Endometrium (tissue), 2 donors: Measurements from ENCODE around the gene HSPA12A.
A peak's percentile ranks its signal among the peaks of the same experiment; 100 is the strongest.

Experiments used
- FAIRE-seq: peaks from 2 replicates; lab custom pipeline; 2012; peaks lifted over from hg19 to GRCh38; lab: Jason Lieb, UNC
- donor health status: control.
- donor health status: control.

The HSPA12A gene, protein sequence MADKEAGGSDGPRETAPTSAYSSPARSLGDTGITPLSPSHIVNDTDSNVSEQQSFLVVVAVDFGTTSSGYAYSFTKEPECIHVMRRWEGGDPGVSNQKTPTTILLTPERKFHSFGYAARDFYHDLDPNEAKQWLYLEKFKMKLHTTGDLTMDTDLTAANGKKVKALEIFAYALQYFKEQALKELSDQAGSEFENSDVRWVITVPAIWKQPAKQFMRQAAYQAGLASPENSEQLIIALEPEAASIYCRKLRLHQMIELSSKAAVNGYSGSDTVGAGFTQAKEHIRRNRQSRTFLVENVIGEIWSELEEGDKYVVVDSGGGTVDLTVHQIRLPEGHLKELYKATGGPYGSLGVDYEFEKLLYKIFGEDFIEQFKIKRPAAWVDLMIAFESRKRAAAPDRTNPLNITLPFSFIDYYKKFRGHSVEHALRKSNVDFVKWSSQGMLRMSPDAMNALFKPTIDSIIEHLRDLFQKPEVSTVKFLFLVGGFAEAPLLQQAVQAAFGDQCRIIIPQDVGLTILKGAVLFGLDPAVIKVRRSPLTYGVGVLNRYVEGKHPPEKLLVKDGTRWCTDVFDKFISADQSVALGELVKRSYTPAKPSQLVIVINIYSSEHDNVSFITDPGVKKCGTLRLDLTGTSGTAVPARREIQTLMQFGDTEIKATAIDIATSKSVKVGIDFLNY

DNA sequence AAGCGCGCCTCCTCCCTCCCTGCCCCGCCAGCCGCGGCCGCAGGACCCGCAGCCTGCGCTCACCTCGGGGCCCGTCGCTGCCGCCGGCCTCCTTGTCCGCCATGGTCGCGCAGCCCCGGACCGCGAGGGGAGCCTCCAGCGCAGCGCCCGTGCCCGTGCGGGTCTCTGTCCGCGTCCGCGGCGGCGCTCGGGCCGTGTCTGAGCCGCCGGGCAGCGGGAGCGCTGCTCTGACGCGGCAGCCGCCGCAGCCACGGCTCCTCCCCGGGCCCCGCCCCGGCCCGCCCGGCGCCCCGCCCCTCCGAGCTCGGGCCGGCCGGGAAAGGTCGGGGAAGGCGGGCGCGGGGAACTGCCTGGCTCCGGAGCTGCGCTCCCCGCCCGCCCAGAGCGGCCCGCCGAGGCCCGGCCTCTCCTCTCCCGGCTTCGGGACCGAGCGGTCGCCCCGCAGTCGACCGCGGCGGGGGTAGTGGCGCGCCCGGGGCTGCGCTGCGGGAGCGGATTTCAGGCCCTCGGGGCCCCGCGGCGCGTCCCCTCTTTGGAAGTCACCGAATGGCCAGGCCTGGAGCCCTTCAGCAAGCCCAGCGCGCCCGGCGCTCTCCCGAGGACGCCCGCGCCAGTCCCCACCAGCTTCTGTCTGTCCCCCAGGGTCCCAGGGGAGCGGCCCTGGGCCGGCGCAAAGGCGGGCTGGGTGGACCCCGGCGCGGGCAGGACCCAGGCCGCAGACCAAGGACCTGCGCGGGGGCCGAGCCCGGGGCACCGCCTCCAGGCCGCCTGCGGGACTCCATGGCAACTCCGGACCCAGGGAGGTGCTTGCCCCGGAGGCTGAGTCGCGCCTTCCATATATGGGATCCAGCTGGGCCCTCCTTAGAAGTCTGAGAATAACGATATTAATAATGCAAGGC is at the start of gene HSPA12A:
HSPA12A (minus strand) TSS at position 200 of the 899 bp plus-strand sequence; CDS start at position 103, 97 bp downstream.
- FAIRE-seq: no peak

DNA sequence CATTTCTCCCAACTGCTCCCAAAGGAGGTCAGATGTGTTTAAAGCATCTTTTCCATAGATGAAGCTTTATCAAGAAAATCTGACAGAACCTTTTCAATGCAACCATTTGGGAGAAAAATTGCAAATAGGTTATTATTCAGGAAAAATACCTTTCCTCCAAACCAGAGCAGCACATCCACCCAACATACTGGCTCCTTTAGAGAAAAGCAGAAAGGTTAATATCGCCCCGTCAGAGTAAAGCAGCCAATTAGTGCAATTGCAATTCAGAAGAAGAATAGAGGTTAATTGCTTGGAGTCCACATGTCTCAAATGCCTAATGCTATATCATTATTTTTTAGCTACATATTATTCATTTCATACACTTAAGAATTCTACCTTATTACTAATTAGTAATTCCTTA is 48.9 kb upstream of the HSPA12A start:
- no peak for FAIRE-seq

DNA sequence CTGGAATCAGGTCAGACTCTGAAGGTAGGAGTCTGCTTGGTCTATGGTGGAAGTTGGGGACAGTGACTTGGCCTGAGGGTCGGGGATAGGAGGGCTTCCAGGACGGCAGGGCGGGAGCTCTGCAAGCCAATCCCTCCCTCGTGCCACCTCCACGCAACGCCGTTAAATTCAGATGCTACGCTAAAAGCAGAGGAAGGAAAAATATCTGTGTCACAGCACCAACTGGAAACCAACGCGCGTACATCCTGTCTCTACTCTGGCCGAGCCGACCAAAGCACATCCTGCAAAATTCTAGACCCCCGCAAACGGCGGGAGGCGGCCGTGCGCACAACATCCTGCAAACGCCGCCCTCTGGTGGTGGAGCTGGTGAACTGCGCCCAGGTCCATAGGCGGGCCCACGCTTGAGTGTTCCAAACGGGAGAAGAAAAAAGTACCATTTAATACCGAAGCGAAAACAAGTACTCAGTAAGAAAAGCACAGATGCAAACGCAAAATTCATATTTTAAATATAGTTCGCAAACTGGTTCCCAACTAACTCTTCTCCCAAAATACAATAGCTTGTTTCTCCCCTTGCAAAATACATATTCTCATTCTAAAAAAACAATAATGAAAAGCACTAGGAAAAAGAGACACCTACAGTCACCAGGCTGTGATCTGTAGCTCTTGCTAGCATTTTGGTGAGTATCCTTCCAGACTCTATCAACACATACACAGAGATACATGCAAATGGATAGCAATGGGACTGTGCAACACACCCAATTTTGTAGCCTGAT is 45.7 kb upstream of the HSPA12A start:
- FAIRE-seq: peak; percentile 26

DNA sequence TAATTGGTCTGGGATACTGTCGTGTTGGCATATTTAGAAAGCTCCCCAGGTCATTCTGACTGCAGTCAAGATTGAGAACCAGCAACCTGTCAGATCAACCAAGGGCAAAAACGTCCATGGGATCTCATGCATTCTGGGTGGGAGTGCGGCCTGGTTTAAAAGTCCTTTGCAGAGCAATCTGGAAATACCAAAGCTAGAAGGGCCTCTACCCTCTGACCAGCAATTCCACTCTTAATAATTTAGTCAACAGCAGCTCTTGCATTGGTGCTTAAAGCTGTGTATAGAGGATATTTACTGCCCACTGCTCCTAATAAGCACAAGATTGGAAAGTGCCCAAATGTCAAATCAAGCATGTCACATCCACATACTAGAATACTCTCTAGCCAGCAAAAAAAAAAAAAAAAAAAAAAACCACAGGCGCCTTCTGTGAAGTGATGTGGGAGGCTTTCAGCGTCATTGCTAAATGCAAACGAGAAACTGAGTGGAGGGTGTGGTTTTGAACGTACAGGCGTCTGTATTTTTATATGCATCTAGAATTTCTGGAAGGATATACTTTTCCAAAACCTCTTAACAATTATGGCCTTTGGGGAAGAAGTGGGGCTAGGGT is 44.8 kb upstream of the HSPA12A start:
- FAIRE-seq: no peak

DNA sequence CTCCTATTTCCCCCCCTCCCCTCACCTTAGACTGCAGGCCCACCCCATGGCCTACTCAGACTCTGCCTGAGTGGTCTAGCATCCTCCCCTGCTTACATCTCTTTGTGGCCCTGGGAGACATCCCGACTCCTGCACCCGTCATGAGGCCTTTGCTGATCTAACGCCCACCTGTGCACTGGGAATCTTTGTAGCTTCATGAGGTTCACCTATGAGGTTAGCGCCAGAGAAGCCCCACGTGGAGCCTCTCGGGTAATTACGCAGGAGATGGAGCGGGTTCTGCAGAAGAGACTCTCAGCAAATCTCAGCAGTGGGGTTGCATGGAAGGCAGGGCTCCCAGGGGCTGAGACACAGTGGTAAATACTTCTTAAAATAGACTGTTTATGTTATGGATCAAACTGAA is 43.5 kb upstream of the HSPA12A start:
- no peak for FAIRE-seq

DNA sequence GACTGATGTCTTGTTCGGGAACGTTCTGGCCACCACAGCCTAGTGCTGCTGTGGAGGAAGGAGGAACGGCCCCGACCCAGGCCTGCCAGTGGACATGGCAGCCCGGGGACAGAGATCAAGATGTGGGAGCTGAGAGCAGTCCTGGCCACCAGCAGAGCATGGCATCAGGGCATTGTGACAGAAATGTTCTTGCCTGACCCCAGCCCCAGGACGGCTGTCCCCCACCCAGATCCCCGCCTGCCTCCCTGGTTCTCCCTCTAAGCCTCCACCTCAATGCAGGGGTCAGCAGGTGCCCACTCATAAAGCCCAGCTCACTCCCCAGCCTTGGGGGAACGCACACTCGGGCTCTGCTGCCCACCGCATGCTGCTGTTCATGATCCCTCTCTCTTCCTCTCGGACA is 42.9 kb upstream of the HSPA12A start:
- no peak for FAIRE-seq

DNA sequence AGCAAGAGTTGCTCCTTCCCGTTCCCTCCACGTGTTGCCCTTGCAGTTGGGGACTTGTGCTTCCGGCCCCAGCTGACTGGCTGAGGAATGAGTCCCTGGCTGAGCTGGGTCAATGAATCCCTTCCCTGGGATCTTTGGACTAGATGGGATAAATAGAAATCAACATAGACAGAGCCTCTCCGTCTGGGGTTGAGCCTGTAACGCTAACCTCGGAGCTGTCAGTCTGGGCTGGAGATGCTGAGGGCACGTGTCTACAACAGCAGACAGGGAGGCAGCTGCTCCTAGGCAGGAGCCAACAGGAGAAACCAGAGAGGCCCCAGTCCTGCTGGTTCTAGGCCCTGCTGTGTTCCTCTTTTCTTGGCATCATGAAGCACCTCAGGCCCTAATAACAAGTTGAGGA is 42.3 kb upstream of the HSPA12A start:
- no peak for FAIRE-seq

DNA sequence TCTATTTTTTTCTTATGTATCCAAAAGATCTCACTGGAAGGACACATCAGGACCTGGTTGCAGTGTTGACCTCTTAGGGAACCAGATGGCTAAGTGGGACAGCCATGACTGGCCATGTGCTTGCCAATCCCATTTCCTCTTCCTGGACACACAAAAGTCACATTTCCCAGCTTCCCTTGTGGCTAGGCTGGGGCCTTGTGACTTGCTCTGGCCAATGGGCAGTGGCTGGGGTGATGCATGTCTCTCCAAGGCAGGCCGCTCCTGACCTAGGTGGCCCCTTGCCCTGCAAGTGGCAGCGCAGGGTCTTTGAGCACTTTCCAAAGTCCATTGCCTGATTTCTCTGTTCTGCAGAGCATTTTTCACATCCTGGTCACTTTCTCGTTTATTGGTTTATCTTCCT is 41.7 kb upstream of the HSPA12A start:
- no peak for FAIRE-seq

DNA sequence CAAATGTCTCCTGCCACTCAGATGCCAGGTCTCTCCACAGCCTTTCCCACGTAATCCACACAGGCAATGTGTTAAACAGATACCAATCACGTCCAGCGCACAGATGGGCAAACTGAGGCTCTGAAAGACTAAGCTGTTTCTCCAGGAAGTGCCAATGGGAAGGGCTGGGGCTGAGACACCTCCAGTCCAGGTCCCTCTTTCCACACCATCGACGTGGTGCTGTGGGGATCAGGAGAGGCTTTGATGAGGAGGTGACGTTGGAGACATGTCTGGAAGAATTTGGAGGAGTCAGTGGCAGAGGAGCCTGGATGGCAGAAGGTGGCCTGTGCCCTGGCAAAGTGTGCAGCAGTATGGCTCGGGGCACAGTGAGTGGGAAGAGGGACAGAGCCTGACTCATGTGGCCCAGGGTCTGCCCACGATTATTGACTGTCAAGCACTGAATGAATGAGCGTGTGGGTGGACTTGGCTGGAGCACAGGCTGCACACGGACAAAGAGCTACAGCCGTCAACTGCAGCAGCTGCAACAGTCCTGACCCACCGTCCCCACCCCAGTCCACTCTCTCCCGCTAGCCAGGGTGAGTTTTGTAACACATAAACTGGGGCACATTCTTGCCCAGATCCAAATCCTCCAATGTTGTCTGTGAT is 40.8 kb upstream of the HSPA12A start:
- no peak for FAIRE-seq

DNA sequence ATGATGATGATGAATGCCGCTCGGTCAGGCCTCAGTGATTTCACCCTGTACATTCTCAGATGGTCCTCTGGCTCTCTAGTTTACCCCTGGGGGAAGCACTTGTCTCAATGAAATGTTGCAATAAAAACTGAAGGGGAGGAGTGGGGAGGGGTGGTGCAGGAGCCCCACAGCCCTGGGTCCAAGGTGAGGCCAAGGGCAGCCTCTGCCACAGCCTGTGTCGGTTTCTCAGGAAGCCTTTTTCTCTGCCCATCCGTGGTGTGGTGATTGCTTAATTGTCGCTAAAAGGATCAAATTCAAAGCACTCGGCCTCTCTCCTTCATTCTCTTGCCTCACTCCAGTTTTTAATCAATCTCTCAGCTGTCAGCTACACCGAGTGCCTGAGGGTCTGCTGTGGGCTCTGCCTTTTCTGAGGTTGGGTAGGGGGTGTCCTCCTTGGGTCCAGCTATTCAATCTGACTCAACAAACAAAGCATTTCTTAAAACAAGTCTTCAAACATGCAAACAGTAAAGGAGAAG is 39.1 kb upstream of the HSPA12A start:
- FAIRE-seq: no peak

DNA sequence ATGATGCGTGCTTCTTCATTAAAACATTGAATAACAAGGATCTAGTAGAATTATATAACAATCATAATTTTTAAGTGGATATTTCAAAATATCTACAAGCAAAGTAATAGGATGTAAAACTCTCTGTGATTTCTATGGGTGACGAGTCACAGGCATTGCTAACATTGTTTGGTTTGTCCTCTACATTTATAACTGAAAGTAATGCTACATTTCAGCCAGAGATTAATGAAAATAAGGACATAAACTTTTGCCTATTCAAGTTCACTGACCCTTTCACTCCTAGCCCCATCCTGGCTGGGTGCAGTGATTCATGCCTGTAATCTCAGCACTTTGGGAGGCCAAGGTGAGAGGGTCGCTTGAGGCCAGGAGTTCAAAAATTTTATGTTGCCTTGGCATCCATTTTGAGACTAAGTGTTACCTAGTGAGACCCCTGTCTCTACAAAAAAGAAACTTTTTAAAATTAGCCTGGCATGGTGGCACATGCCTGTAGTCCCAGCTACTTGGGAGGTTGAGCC is 38.4 kb upstream of the HSPA12A start:
- FAIRE-seq: no peak

DNA sequence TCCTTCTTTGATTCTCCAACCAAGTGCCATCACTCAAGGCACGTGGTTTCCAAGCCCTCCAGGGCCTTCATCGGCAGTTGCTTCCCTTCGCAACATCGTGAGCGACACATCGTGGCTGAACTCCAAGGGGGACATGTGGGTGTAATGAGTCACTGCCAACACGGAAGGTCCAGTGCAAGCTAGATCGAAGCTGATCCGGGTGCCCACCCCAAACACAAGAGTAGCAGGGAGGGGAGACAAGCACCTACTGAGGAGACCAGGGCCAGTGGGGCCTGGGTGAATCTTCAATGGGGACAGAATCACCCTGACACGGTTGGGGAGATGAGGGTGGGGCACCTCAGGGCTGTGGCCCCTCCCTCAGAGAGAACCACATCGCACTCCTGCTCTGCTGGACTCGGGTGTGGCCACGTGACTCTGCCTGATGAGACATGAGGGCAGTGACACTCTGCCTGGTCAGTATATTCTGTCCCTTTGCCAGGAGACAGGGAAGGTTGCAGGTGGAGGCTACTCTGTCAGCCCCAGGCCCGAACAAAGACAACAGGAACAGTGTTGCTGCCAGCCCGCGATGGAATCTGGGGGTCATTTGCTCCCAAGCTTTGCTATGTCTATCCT is 36.8 kb upstream of the HSPA12A start:
- FAIRE-seq: no peak

DNA sequence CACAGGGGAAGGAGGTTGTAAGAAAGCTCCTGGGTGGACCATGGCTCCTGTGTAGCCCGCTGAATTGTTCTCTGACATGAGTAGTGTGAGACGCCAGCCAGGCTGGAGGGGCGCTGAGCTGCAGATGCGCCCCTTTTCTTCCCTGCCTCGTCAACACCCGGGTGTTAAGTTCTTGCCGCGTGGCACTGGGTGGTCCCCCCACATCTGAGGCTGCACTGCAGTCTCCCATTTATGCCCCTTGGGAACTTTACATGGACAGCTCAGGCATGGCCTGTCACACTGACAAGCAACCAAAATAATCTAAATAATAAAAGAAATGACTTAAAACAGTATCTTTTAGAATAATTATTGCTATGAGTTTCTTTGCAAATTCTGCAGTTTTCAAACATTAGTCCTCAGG is 34.6 kb upstream of the HSPA12A start:
- FAIRE-seq: no peak

DNA sequence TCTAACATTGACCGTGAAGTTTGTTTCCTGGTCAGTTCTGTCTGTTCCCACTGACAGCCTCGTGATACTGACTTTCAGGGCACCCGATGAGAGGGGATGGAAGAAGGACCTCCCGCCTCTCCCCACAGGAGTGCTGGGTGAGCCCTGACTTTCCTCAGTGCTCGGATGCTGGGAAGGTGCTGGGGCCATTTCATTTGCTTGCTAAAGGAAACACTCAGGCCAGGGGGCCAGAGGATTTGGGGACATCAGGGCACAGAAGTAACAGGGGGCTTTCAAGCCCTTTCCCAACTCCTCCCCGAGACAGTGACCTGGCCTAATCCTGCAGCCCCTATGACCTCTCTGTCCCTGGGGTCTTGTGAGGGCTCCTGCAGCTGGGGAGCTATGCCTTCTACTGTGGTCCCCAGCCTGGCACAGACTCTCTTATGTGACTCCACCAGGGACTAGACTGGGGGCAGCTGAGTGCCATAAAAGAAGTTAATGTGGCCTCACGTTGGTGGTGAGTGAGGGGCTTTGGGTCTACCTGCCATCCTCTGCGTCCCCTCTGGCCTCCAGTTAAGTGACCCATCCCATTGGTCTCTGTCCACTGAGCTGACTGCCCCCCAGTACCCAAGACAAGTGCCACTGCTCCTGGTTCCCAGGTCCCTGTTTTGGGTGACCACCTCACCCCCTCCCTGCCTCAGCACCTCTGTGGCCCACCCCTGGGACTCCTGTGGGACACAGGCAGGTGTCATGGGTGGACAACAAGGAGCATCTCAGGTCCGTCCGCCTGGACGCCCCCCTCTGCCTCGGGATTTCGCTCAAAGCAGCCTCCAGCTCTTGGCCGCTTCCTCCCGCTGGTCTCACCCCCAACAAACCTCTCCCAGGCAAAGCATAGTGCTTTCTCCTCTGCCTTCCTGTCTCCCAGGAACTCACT is 33.4 kb upstream of the HSPA12A start:
- FAIRE-seq: no peak

DNA sequence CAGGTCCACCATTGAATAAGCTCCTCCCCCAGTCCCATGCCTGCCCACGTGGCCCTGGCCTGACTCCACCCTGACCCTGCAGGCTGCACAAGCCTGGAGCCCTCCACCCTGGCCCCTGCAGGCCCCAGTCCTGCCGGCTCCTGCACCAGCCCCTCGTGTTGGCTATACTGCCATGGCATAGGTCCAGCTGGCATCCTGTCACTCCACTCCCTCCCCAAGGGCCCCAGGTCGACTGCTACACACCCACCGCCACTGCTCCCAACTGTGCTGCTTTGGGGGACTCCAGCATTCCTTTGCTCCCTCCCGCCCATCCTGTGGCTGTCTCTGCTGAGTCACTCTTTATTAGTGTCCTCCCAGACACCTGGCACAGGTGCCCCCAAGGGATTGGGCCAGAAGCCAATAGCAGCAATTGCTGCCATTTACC is 32.4 kb upstream of the HSPA12A start:
- no peak for FAIRE-seq

DNA sequence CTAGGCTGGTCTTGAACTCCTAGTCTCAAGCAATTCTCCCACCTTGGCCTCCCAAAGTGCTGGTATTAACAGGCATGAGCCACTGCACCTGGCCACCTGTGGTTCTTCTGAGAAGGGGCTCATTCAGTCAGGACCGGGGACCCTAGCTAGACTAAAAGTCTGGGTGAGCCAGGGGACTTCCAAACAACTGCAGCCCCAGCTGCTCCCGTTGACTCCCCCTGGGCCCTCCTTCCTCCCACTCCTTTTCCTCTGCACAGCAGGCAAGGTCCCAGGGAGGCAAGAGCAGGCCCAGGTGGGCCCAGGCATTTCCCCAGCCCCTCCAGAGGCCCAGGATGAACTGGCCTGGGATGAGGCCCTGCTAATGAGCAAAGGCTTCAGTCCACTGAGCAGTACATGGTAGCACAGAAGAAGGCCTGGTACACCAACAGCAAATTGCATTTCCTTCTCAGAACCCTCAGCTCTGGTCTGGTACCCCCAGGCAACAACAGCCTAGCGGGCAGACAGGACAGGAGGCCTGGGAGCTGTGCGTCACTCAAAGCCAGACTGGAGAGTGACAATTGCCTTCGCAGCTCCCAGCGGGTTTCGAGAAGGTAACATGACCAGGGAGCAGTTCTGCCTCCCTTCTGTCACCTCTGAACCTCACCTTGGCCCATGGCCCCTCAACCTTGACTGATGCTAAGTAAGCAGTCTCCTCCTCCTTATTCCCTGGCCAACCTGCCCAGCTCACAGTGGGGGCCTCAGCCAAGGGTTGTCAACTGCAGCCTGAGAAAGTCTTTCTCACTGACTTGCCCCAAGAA is 30.7 kb upstream of the HSPA12A start:
- FAIRE-seq: no peak

DNA sequence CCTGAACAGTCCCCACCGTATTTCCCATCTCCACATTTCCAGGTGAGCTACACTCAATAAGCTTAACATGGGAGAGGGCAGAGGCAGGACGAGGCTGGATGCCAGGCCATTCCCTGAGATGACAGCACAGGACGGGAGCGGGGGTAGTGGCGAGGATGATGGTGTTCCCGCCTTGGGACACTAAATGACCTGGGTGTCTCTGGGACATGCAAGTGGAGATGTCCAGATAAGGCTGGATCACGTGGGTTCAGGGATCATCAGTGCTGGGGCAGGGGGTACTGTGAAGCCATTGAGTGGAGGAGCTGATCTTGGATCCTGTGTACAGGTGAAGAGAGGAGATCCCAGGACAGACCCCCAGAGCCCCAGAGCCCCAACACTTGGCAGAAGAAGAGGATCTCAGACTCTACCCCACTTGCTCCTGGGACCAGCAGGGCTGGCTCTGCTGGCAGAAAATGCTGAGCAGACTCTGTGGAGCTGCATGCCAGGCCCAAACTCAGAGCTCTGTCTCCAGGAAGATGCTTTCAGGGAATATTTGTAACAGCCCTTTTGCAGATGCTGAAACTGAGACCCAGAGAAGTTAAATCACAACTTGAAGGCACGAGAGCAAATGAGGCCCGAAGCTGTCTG is 29.7 kb upstream of the HSPA12A start:
- no peak for FAIRE-seq
